ENCODE measurements around the gene SYNM.
"Not testable (repeated sequence)": the region's sequence is repeated elsewhere in the genome, so short reads cannot be mapped to it uniquely, and the experiment has no call there.

The SYNM gene

GRCh38 chr15:99106417-99107220 lies 1.7 kb downstream of the SYNM start:
- no peak for DNase-seq

GRCh38 chr15:99108993-99109392 lies 4.1 kb downstream of the SYNM start:
- no peak for DNase-seq

GRCh38 chr15:99109555-99110021 lies 4.7 kb downstream of the SYNM start:
- no peak for DNase-seq

- DNase-seq: no peak
These were observed 5.2 kb downstream of the SYNM start for GRCh38 chr15:99110093-99110492.

GRCh38 chr15:99110581-99111320 lies 5.9 kb downstream of the SYNM start:
- peak; percentile 16 for DNase-seq

- DNase-seq: not testable (repeated sequence)
These were observed 6.8 kb downstream of the SYNM start for GRCh38 chr15:99111641-99112040.

- no peak for DNase-seq
These were observed 8.8 kb downstream of the SYNM start for GRCh38 chr15:99113547-99114271.

GRCh38 chr15:99114511-99115299 lies 9.8 kb downstream of the SYNM start:
- DNase-seq: no peak

- DNase-seq: no peak
These were observed 10.7 kb downstream of the SYNM start for GRCh38 chr15:99115300-99116215.

GRCh38 chr15:99117111-99117510 lies 12.2 kb downstream of the SYNM start:
- no peak for DNase-seq

GRCh38 chr15:99117563-99118257 lies 12.8 kb downstream of the SYNM start:
- no peak for DNase-seq

- no peak for DNase-seq
These were observed 13.4 kb downstream of the SYNM start for GRCh38 chr15:99118258-99118632.

- DNase-seq: no peak
These were observed 14.1 kb downstream of the SYNM start for GRCh38 chr15:99118801-99119546.

- no peak for DNase-seq
These were observed 15.3 kb downstream of the SYNM start for GRCh38 chr15:99120050-99120777.

GRCh38 chr15:99121207-99121606 lies 16.3 kb downstream of the SYNM start:
- no peak for DNase-seq

- DNase-seq: no peak
These were observed 17.0 kb downstream of the SYNM start for GRCh38 chr15:99121691-99122410.

GRCh38 chr15:99122831-99123712 lies 18.2 kb downstream of the SYNM start:
- no peak for DNase-seq

All from hematopoietic multipotent progenitor cell treated with erythropoietin and hydrocortisone succinate and interleukin-3 and kit ligand, for 4 days (in vitro differentiated cells).